ENCODE measurements around the gene BBLN.
A peak's percentile ranks its signal among the peaks of the same experiment; 100 is the strongest.

BBLN gene

DNA sequence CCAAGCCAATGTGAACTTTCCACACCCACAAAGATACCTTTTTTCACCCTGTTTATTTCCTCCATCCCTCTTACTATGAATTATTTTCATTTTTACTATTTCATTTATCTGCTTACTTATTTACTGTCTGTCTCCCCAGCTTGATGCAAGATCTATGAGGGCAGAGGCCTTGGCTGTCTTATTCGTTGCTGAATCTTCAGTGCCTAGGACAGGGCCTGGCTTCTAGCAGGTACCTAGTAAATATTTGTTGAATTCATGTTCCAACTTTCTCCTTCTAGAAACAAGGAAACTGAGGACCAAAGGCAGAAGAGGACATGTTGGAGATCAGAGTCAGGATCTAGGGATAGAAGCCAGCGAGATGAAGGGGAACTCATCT, 42.6 kb downstream of the BBLN start:
- DNase-seq, result no peak
- Histone ChIP-seq H3K18ac (ENCODE audit: low read length) (no peak overlapping the region), H3K9me3 (ENCODE audit: insufficient read depth, low read depth, low read length) (peaks cover 3% of the 10 kb centered on the region), H3K27me3 (ENCODE audit: insufficient read depth, low read length) (peaks cover 8% of the 10 kb centered on the region), H3K4me1 (ENCODE audit: control insufficient read depth in 1 of 2, insufficient read depth in 2 of 2, low read length in 2 of 2) (peaks cover 8 to 11% of the 10 kb centered on the region in 2 experiments), H3K23ac (ENCODE audit: low read length) (no peak overlapping the region), H3K9ac (ENCODE audit: low read length) (no peak overlapping the region), H2BK120ac (ENCODE audit: insufficient read depth, low read length, poor library complexity) (no peak overlapping the region), H2AK5ac (ENCODE audit: low read length) (no peak overlapping the region), H3K79me1 (ENCODE audit: low read length) (peaks cover 6% of the 10 kb centered on the region), H2BK12ac (ENCODE audit: low read length) (no peak overlapping the region), H3K4me3 (ENCODE audit: low read depth, low read length) (no peak overlapping the region), H3K4me2 (ENCODE audit: low read length) (peak overlapping the region; percentile 96), H4K12ac (ENCODE audit: low read depth, low read length) (no peak overlapping the region), H3K4ac (ENCODE audit: low read depth, low read length) (no peak overlapping the region), H4K91ac (ENCODE audit: low read depth, low read length) (peak overlapping the region; percentile 29), H3K14ac (ENCODE audit: low read length) (no peak overlapping the region), H2AFZ (ENCODE audit: insufficient read depth, low read length, poor library complexity) (no peak overlapping the region), H3K36me3 (ENCODE audit: control insufficient read depth in 1 of 2, insufficient read depth in 2 of 2, low read length in 2 of 2) (no peaks in the 10 kb centered on the region), H3K27ac (ENCODE audit: low read depth, low read length) (no peak overlapping the region), H2BK5ac (ENCODE audit: low read depth, low read length, poor library complexity) (no peak overlapping the region), H4K8ac (ENCODE audit: low read depth, low read length) (peak overlapping the region; percentile 51), H3K79me2 (ENCODE audit: control insufficient read depth, insufficient read depth, low read length, poor library complexity) (peaks cover 2% of the 10 kb centered on the region)
- WGBS (ENCODE audit: extremely low coverage, insufficient coverage, insufficient read length), result no CpG with 5 or more reads among the region's 2 CpGs

DNA sequence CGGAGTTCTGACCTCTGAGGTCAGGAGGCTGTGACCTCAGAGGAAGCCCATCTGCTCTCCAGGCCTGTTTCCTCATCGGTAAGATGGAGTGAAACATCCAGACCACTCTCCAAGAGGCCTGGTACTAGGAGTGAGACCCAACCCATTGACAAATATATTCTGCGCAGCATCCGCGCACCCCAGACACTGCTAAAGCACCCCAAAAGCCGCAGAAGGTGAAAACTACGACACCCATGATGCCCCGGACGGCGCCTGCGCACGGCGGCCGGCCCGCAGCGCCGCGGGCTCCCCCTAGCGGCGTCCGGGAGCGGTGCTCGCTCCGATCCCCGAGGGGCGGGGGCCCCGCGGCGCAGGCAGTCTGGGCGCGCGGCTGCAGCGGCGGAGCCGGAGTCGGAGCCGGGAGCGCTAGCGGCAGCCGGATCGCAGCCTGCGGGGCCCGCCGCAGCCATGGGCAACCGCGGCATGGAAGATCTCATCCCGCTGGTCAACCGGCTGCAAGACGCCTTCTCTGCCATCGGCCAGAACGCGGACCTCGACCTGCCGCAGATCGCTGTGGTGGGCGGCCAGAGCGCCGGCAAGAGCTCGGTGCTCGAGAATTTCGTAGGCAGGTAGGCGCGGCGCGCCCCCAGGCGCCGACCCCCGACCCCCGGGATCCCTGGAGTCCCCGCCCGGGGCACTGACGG, 43.1 kb downstream of the BBLN start, which contains the start of gene DNM1:
TSS of gene DNM1 (plus strand) at position 356 of the 683 bp plus-strand sequence. CDS start at position 448, 92 bp downstream.
- Histone ChIP-seq H3K9me3 (ENCODE audit: insufficient read depth, low read depth, low read length) (no peaks in the 10 kb centered on the region), H3K27ac (ENCODE audit: low read depth, low read length) (no peak within 1 kb of the TSS), H3K18ac (ENCODE audit: low read length) (peak within 1 kb of the TSS; percentile 75), H3K4ac (ENCODE audit: low read depth, low read length) (peak within 1 kb of the TSS; percentile 2), H2AFZ (ENCODE audit: insufficient read depth, low read length, poor library complexity) (peak within 1 kb of the TSS; percentile 69), H4K91ac (ENCODE audit: low read depth, low read length) (peak within 1 kb of the TSS; percentile 29), H2AK5ac (ENCODE audit: low read length) (no peak within 1 kb of the TSS), H3K36me3 (ENCODE audit: control insufficient read depth in 1 of 2, insufficient read depth in 2 of 2, low read length in 2 of 2) (no peaks in the 10 kb centered on the region), H3K79me2 (ENCODE audit: control insufficient read depth, insufficient read depth, low read length, poor library complexity) (peaks cover 2% of the 10 kb centered on the region), H3K4me3 (ENCODE audit: low read depth, low read length) (peak within 1 kb of the TSS; percentile 76), H3K4me2 (ENCODE audit: low read length) (peak within 1 kb of the TSS; percentile 96), H3K23ac (ENCODE audit: low read length) (no peak within 1 kb of the TSS), H2BK120ac (ENCODE audit: insufficient read depth, low read length, poor library complexity) (no peak within 1 kb of the TSS), H3K9ac (ENCODE audit: low read length) (peak within 1 kb of the TSS; percentile 28), H3K14ac (ENCODE audit: low read length) (peak within 1 kb of the TSS; percentile 35), H3K79me1 (ENCODE audit: low read length) (peaks cover 6% of the 10 kb centered on the region), H4K12ac (ENCODE audit: low read depth, low read length) (no peak within 1 kb of the TSS), H2BK5ac (ENCODE audit: low read depth, low read length, poor library complexity) (no peak within 1 kb of the TSS), H3K27me3 (ENCODE audit: insufficient read depth, low read length) (peaks cover 8% of the 10 kb centered on the region), H4K8ac (ENCODE audit: low read depth, low read length) (peak within 1 kb of the TSS; percentile 51), H2BK12ac (ENCODE audit: low read length) (no peak within 1 kb of the TSS), H3K4me1 (ENCODE audit: control insufficient read depth in 1 of 2, insufficient read depth in 2 of 2, low read length in 2 of 2) (peaks cover 8 to 11% of the 10 kb centered on the region in 2 experiments)
- DNase-seq, result peak; percentile 43 to 80
- WGBS (ENCODE audit: extremely low coverage, insufficient coverage, insufficient read length), result no CpG with 5 or more reads among the region's 72 CpGs

DNA sequence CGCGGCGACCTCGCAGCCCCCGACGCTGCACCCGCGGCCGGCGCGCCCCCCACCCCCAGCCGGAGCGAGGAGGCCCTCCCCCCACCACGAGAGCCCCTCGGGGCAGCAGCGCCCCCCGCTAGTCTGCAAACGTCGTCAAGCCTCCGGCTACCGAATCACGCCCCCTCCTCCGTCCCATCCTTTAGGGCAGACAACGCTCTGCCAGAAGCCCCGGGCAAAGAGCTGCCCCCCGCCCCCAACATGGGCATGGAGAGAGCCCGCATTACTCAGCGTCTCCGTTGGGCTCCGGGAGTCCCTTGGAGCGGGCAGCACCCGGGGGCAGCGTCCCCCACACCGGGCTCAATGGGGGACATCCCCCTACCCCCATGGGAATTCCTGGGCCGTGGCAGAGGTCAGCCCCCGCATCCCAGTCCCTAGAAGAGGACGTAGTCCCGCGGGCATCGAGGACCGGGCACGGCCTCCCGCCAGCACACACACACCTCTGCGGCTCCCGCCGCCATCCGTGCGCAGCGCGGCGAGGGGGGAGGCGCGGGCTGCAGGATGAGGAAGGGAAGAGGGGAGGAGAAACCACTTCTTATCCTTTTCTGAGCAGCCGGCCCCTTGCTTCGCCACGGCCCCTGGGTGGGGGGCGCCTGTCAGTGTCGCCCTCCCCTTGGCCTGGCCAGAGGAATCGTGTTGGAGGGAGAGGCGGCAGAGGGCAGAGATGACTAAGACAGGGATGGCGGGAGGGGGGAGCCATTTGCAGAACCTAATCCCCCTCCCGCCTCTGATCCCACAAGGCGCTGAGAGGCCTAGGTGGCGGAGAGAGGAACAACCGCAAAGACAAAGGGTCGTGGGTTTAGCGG, 43.9 kb downstream of the BBLN start:
- Histone ChIP-seq H2AK5ac (ENCODE audit: low read length) (no peak overlapping the region), H3K79me1 (ENCODE audit: low read length) (peaks cover 6% of the 10 kb centered on the region), H2BK12ac (ENCODE audit: low read length) (no peak overlapping the region), H2BK5ac (ENCODE audit: low read depth, low read length, poor library complexity) (no peak overlapping the region), H3K4ac (ENCODE audit: low read depth, low read length) (peak overlapping the region; percentile 2), H3K9me3 (ENCODE audit: insufficient read depth, low read depth, low read length) (no peaks in the 10 kb centered on the region), H3K4me3 (ENCODE audit: low read depth, low read length) (peak overlapping the region; percentile 76), H3K14ac (ENCODE audit: low read length) (no peak overlapping the region), H3K79me2 (ENCODE audit: control insufficient read depth, insufficient read depth, low read length, poor library complexity) (peaks cover 2% of the 10 kb centered on the region), H3K36me3 (ENCODE audit: control insufficient read depth in 1 of 2, insufficient read depth in 2 of 2, low read length in 2 of 2) (no peaks in the 10 kb centered on the region), H4K12ac (ENCODE audit: low read depth, low read length) (no peak overlapping the region), H2AFZ (ENCODE audit: insufficient read depth, low read length, poor library complexity) (peak overlapping the region; percentile 69), H3K23ac (ENCODE audit: low read length) (no peak overlapping the region), H2BK120ac (ENCODE audit: insufficient read depth, low read length, poor library complexity) (no peak overlapping the region), H4K91ac (ENCODE audit: low read depth, low read length) (peak overlapping the region; percentile 22), H3K18ac (ENCODE audit: low read length) (peak overlapping the region; percentile 71), H3K9ac (ENCODE audit: low read length) (no peak overlapping the region), H3K4me2 (ENCODE audit: low read length) (peak overlapping the region; percentile 96), H3K4me1 (ENCODE audit: control insufficient read depth in 1 of 2, insufficient read depth in 2 of 2, low read length in 2 of 2) (peaks cover 8 to 11% of the 10 kb centered on the region in 2 experiments), H4K8ac (ENCODE audit: low read depth, low read length) (peak overlapping the region; percentile 34), H3K27ac (ENCODE audit: low read depth, low read length) (no peak overlapping the region), H3K27me3 (ENCODE audit: insufficient read depth, low read length) (peaks cover 8% of the 10 kb centered on the region)
- no CpG with 5 or more reads among the region's 67 CpGs for WGBS (ENCODE audit: extremely low coverage, insufficient coverage, insufficient read length)
- DNase-seq, result no peak

DNA sequence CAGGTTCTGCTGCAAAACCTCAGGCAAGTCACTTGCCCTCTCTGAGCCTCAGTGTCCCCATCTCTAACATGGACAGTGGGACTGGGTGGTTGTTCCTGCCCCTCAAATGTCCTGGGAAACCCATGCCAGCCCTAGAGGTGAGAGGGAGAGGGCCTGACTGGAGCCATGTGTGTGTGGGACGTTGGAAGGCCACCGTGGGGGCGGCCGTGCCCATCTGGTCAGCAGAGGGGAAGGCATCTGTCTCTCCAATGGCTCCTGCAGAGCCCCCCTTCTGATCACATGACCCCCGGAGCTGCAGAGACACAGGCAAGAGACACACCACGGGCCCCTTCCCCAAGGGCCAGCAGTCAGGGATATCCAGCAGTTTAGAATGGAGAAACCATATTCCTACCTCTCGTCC, 44.8 kb downstream of the BBLN start:
- no peak overlapping the region for H2AK5ac ChIP-seq (ENCODE audit: low read length)
- no CpG with 5 or more reads among the region's 7 CpGs for WGBS (ENCODE audit: extremely low coverage, insufficient coverage, insufficient read length)
- H2AFZ ChIP-seq (ENCODE audit: insufficient read depth, low read length, poor library complexity), result no peak overlapping the region
- no peak overlapping the region for H3K4ac ChIP-seq (ENCODE audit: low read depth, low read length)
- no peak overlapping the region for H3K4me2 ChIP-seq (ENCODE audit: low read length)
- DNase-seq, result no peak
- H3K27me3 ChIP-seq (ENCODE audit: insufficient read depth, low read length), result peaks cover 8% of the 10 kb centered on the region
- H3K9ac ChIP-seq (ENCODE audit: low read length), result no peak overlapping the region
- H2BK5ac ChIP-seq (ENCODE audit: low read depth, low read length, poor library complexity), result no peak overlapping the region
- no peak overlapping the region for H2BK120ac ChIP-seq (ENCODE audit: insufficient read depth, low read length, poor library complexity)
- H3K18ac ChIP-seq (ENCODE audit: low read length), result no peak overlapping the region
- no peaks in the 10 kb centered on the region for H3K9me3 ChIP-seq (ENCODE audit: insufficient read depth, low read depth, low read length)
- no peak overlapping the region for H3K14ac ChIP-seq (ENCODE audit: low read length)
- peaks cover 6% of the 10 kb centered on the region for H3K79me1 ChIP-seq (ENCODE audit: low read length)
- no peak overlapping the region for H3K4me3 ChIP-seq (ENCODE audit: low read depth, low read length)
- H3K23ac ChIP-seq (ENCODE audit: low read length), result no peak overlapping the region
- no peak overlapping the region for H3K27ac ChIP-seq (ENCODE audit: low read depth, low read length)
- H4K12ac ChIP-seq (ENCODE audit: low read depth, low read length), result no peak overlapping the region
- H3K4me1 ChIP-seq (ENCODE audit: control insufficient read depth in 1 of 2, insufficient read depth in 2 of 2, low read length in 2 of 2), result peaks cover 8 to 11% of the 10 kb centered on the region in 2 experiments
- no peaks in the 10 kb centered on the region for H3K36me3 ChIP-seq (ENCODE audit: control insufficient read depth in 1 of 2, insufficient read depth in 2 of 2, low read length in 2 of 2)
- H4K91ac ChIP-seq (ENCODE audit: low read depth, low read length), result no peak overlapping the region
- H4K8ac ChIP-seq (ENCODE audit: low read depth, low read length), result no peak overlapping the region
- peaks cover 2% of the 10 kb centered on the region for H3K79me2 ChIP-seq (ENCODE audit: control insufficient read depth, insufficient read depth, low read length, poor library complexity)
- no peak overlapping the region for H2BK12ac ChIP-seq (ENCODE audit: low read length)
